ENCODE results near the gene MAP1S.

Gene MAP1S

GRCh38 chr19:17718947-17719711 lies at the start of gene MAP1S:
TSS of gene MAP1S (plus strand) at chr19:17719480. CDS start at chr19:17719503, 23 bp downstream.
- DNase-seq: no peak

- DNase-seq: peak; percentile 23
Observed at GRCh38 chr19:17671906-17672305, 47.4 kb upstream of the MAP1S start.

- DNase-seq: no peak
Observed at GRCh38 chr19:17673937-17674799, 45.1 kb upstream of the MAP1S start.

- DNase-seq: no peak
Observed at GRCh38 chr19:17676295-17676694, 43.0 kb upstream of the MAP1S start.

- no peak for DNase-seq
Observed at GRCh38 chr19:17677002-17677401, 42.3 kb upstream of the MAP1S start.

GRCh38 chr19:17678836-17679235 lies 40.4 kb upstream of the MAP1S start:
- DNase-seq: no peak

GRCh38 chr19:17679526-17680229 lies 39.6 kb upstream of the MAP1S start:
- DNase-seq: no peak

- no peak for DNase-seq
Observed at GRCh38 chr19:17680230-17680722, 39.0 kb upstream of the MAP1S start.

GRCh38 chr19:17681505-17682125 lies 37.7 kb upstream of the MAP1S start:
- DNase-seq: no peak

- DNase-seq: no peak
Observed at GRCh38 chr19:17682273-17682672, 37.0 kb upstream of the MAP1S start.

GRCh38 chr19:17683078-17683477 lies 36.2 kb upstream of the MAP1S start:
- DNase-seq: no peak

- no peak for DNase-seq
Observed at GRCh38 chr19:17684256-17684655, 35.0 kb upstream of the MAP1S start.

GRCh38 chr19:17685451-17686022 lies 33.7 kb upstream of the MAP1S start:
- DNase-seq: no peak

- DNase-seq: no peak
Observed at GRCh38 chr19:17686023-17686521, 33.2 kb upstream of the MAP1S start.

- DNase-seq: peak; percentile 51
Observed at GRCh38 chr19:17686592-17687024, 32.7 kb upstream of the MAP1S start.

- no peak for DNase-seq
Observed at GRCh38 chr19:17687141-17687856, 32.0 kb upstream of the MAP1S start.

GRCh38 chr19:17687857-17688784 lies 31.2 kb upstream of the MAP1S start, which contains the start of gene UNC13A:
TSS of gene UNC13A (minus strand) at chr19:17688354. CDS start at chr19:17688199, 155 bp downstream.
- DNase-seq: no peak

- DNase-seq: no peak
Observed at GRCh38 chr19:17688853-17689595, 30.3 kb upstream of the MAP1S start.

- no peak for DNase-seq
Observed at GRCh38 chr19:17692566-17692965, 26.7 kb upstream of the MAP1S start.

Data from DMS153 (cell line).